WTC11 (cell line): ENCODE measurements around the gene TEX14. TPM values are rescaled to one million over a fixed set of nuclear protein-coding genes. Genes with fewer than 3 reads are reported as not detected.

Experiments used
- ATAC-seq: fragments of 200-7000 bp; cut with Tn5 transposase; 2 replicates; pipeline ENCODE4 v1.10.0; 2021; ENCODE audit warnings: mild to moderate bottlenecking, moderate library complexity
- CTCF ChIA-PET: fragments of 300-600 bp; sonication (Branson Sonifier 250); formaldehyde crosslinking; loops from one replicate; lab custom pipeline; 2021; ENCODE audit warnings: antibody characterized with exemption; lab: Charles Lee
- POLR2A ChIA-PET: fragments of 350-600 bp; sonication (Branson Sonifier 250); formaldehyde crosslinking; loops from one replicate; lab custom pipeline; 2021; ENCODE audit warnings: antibody characterized with exemption; lab: Charles Lee
- DNase-seq: peaks from one replicate; pipeline ENCODE4 v3.0.0; 2021; ENCODE audit warnings: low spot score
- H3K27ac Mint-ChIP-seq: 2 replicates; pipeline ENCODE4 v1.8.0; 2021; ENCODE audit warnings: mixed read lengths
- H3K27me3 Mint-ChIP-seq: 2 replicates; pipeline ENCODE4 v1.8.0; 2021; ENCODE audit warnings: low read depth, mild to moderate bottlenecking, moderate library complexity, mixed read lengths
- H3K36me3 Mint-ChIP-seq: 2 replicates; pipeline ENCODE4 v1.8.0; 2021; ENCODE audit warnings: mixed read lengths
- H3K4me1 Mint-ChIP-seq: 2 replicates; pipeline ENCODE4 v1.8.0; 2022; ENCODE audit warnings: mixed read lengths
- H3K4me3 Mint-ChIP-seq: 2 replicates; pipeline ENCODE4 v1.8.0; 2021; ENCODE audit warnings: mild to moderate bottlenecking, moderate library complexity, mixed read lengths
- H3K9me3 Mint-ChIP-seq: 2 replicates; pipeline ENCODE4 v1.8.0; 2021; ENCODE audit warnings: mixed read lengths
- ATF2 ChIP-seq: sonication (generic); formaldehyde crosslinking; IDR thresholded peaks from 2 replicates; pipeline ENCODE4 v1.8.1; 2022; ENCODE audit warnings: low read depth, missing genetic modification reagents, borderline replicate concordance
- ELF4 ChIP-seq: sonication (generic); formaldehyde crosslinking; IDR thresholded peaks from 2 replicates; pipeline ENCODE4 v1.8.1; 2022; ENCODE audit warnings: low read depth, mild to moderate bottlenecking, moderate library complexity, missing genetic modification reagents
- GRHL2 ChIP-seq: fragments of 250-450 bp; sonication (Bioruptor Pico); IDR thresholded peaks from 2 replicates; pipeline ENCODE4 v1.8.0; 2022; ENCODE audit warnings: mild to moderate bottlenecking, moderate library complexity; ENCODE audit not compliant: insufficient replicate concordance, severe bottlenecking
- KAT7 ChIP-seq: sonication (generic); formaldehyde crosslinking; IDR thresholded peaks from 2 replicates; pipeline ENCODE4 v1.8.1; 2023; ENCODE audit warnings: missing genetic modification reagents, mild to moderate bottlenecking, borderline replicate concordance
- MYBL2 ChIP-seq: sonication (generic); formaldehyde crosslinking; IDR thresholded peaks from 2 replicates; pipeline ENCODE4 v1.8.1; 2023; ENCODE audit warnings: mild to moderate bottlenecking, moderate library complexity, missing genetic modification reagents
- NR3C1 ChIP-seq: sonication (generic); formaldehyde crosslinking; conservative IDR thresholded peaks from 2 replicates; pipeline ENCODE4 v1.8.1; 2023; ENCODE audit warnings: low read depth, mild to moderate bottlenecking, missing genetic modification reagents
- TEAD4 ChIP-seq: sonication (generic); formaldehyde crosslinking; IDR thresholded peaks from 2 replicates; pipeline ENCODE4 v1.8.0; 2022; ENCODE audit warnings: mild to moderate bottlenecking, missing genetic modification reagents
- ZNF416 ChIP-seq: fragments of 250-450 bp; sonication (Bioruptor Pico); IDR thresholded peaks from 2 replicates; pipeline ENCODE4 v1.9.0; 2021; ENCODE audit warnings: mild to moderate bottlenecking, inconsistent platforms
- ZNF425 ChIP-seq: fragments of 250-450 bp; sonication (Bioruptor Pico); conservative IDR thresholded peaks from 2 replicates; pipeline ENCODE4 v1.9.0; 2021; ENCODE audit warnings: mild to moderate bottlenecking
- total RNA-seq: library from RNA; stranded (reverse); gene quantifications from 3 replicates; pipeline ENCODE4 v1.2.3, GENCODE V29; 2021
- TF ChIP-seq, protein P1 (sequence below): sonication (generic); formaldehyde crosslinking; IDR thresholded peaks from 2 replicates; pipeline ENCODE4 v1.8.1; 2022; ENCODE audit warnings: low read depth, mild to moderate bottlenecking, moderate library complexity, missing genetic modification reagents, borderline replicate concordance
- TF ChIP-seq, protein P2 (sequence below): sonication (generic); formaldehyde crosslinking; IDR thresholded peaks from 2 replicates; pipeline ENCODE4 v1.8.0; 2022; ENCODE audit warnings: mild to moderate bottlenecking, missing genetic modification reagents
- TF ChIP-seq, protein P3 (sequence below): sonication (generic); formaldehyde crosslinking; IDR thresholded peaks from 2 replicates; pipeline ENCODE4 v1.8.1; 2022; ENCODE audit warnings: mild to moderate bottlenecking, missing genetic modification reagents, moderate library complexity, borderline replicate concordance
- TF ChIP-seq, protein P4 (sequence below): sonication (generic); formaldehyde crosslinking; IDR thresholded peaks from 2 replicates; pipeline ENCODE4 v1.8.1; 2023; ENCODE audit warnings: mild to moderate bottlenecking, moderate library complexity, missing genetic modification reagents
- TF ChIP-seq, protein P5 (sequence below): sonication (generic); formaldehyde crosslinking; IDR thresholded peaks from 2 replicates; pipeline ENCODE4 v1.8.0; 2022; ENCODE audit warnings: missing genetic modification reagents

TEX14 gene
- total RNA-seq, 1 experiment from 2014 or later, result 1.4 TPM

DNA sequence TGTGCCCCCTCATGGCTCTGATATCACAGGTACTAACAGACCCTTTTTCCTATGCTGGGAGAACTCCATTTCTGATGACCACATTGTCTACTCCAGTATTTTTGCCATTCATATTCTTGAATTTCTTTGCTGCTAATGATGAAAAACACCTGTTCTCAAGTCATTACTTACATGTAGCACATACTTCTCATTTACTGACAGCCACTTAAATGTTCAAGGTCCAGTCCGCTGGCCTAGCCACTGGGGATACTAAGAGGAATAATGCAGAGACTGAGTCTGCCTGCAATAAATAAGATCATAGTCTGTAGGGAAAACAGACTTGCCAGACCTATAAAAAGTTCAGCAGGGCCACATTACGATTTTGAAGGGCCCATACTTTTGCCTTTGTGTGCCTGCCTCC is 27.5 kb downstream of the TEX14 start:
- Mint-ChIP-seq H3K27ac (no peak overlapping the region), H3K4me3 (no peak overlapping the region), H3K27me3 (peaks cover 9% of the 10 kb centered on the region), H3K36me3 (no peaks in the 10 kb centered on the region), H3K4me1 (peaks cover 14% of the 10 kb centered on the region), H3K9me3 (no peaks in the 10 kb centered on the region)
- ATAC-seq (no peak), DNase-seq (no peak)
- ChIA-PET POLR2A (no interaction called here), CTCF (no interaction called here)
- TF ChIP-seq GRHL2 (CRISPR knock-in tag) (no peak), NR3C1 (CRISPR knock-in tag) (no peak), ATF2 (CRISPR knock-in tag) (no peak), ELF4 (CRISPR knock-in tag) (no peak), TEAD4 (no peak), KAT7 (no peak), MYBL2 (no peak), ZNF416 (CRISPR knock-in tag) (no peak)
- TF ChIP-seq, protein P1, sequence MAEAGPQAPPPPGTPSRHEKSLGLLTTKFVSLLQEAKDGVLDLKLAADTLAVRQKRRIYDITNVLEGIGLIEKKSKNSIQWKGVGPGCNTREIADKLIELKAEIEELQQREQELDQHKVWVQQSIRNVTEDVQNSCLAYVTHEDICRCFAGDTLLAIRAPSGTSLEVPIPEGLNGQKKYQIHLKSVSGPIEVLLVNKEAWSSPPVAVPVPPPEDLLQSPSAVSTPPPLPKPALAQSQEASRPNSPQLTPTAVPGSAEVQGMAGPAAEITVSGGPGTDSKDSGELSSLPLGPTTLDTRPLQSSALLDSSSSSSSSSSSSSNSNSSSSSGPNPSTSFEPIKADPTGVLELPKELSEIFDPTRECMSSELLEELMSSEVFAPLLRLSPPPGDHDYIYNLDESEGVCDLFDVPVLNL (CRISPR knock-in tag), result no peak
- TF ChIP-seq, protein P2, sequence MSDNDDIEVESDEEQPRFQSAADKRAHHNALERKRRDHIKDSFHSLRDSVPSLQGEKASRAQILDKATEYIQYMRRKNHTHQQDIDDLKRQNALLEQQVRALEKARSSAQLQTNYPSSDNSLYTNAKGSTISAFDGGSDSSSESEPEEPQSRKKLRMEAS (CRISPR knock-in tag), result no peak
- TF ChIP-seq, protein P3, sequence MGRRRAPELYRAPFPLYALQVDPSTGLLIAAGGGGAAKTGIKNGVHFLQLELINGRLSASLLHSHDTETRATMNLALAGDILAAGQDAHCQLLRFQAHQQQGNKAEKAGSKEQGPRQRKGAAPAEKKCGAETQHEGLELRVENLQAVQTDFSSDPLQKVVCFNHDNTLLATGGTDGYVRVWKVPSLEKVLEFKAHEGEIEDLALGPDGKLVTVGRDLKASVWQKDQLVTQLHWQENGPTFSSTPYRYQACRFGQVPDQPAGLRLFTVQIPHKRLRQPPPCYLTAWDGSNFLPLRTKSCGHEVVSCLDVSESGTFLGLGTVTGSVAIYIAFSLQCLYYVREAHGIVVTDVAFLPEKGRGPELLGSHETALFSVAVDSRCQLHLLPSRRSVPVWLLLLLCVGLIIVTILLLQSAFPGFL (CRISPR knock-in tag), result no peak
- TF ChIP-seq, protein P4, sequence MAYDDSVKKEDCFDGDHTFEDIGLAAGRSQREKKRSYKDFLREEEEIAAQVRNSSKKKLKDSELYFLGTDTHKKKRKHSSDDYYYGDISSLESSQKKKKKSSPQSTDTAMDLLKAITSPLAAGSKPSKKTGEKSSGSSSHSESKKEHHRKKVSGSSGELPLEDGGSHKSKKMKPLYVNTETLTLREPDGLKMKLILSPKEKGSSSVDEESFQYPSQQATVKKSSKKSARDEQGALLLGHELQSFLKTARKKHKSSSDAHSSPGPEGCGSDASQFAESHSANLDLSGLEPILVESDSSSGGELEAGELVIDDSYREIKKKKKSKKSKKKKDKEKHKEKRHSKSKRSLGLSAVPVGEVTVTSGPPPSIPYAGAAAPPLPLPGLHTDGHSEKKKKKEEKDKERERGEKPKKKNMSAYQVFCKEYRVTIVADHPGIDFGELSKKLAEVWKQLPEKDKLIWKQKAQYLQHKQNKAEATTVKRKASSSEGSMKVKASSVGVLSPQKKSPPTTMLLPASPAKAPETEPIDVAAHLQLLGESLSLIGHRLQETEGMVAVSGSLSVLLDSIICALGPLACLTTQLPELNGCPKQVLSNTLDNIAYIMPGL (CRISPR knock-in tag), result no peak

DNA sequence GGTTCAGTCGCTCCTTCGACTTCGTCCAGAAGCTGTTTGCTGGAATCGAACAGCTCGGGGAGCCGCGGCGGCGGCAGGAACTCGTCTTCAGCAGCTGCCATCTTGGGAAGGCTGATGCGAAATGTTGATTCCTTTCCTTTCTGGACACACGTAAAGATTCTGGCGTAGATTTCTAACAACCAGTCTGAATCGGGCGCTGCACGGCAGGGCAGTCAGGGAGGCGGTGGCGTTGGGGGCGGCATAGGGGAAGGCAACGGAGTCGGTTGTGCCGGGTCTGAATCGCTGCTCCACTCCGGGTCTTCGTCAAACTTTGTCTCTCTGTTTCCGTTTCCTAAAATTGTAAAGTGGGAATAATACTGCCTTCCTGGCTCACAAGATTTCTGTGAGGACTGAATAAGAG is 30.3 kb downstream of the TEX14 start:
- Mint-ChIP-seq H3K4me3 (no peak overlapping the region), H3K27ac (no peak overlapping the region; the same call in 1 of the 2 replicates)
- TF ChIP-seq, protein P5, sequence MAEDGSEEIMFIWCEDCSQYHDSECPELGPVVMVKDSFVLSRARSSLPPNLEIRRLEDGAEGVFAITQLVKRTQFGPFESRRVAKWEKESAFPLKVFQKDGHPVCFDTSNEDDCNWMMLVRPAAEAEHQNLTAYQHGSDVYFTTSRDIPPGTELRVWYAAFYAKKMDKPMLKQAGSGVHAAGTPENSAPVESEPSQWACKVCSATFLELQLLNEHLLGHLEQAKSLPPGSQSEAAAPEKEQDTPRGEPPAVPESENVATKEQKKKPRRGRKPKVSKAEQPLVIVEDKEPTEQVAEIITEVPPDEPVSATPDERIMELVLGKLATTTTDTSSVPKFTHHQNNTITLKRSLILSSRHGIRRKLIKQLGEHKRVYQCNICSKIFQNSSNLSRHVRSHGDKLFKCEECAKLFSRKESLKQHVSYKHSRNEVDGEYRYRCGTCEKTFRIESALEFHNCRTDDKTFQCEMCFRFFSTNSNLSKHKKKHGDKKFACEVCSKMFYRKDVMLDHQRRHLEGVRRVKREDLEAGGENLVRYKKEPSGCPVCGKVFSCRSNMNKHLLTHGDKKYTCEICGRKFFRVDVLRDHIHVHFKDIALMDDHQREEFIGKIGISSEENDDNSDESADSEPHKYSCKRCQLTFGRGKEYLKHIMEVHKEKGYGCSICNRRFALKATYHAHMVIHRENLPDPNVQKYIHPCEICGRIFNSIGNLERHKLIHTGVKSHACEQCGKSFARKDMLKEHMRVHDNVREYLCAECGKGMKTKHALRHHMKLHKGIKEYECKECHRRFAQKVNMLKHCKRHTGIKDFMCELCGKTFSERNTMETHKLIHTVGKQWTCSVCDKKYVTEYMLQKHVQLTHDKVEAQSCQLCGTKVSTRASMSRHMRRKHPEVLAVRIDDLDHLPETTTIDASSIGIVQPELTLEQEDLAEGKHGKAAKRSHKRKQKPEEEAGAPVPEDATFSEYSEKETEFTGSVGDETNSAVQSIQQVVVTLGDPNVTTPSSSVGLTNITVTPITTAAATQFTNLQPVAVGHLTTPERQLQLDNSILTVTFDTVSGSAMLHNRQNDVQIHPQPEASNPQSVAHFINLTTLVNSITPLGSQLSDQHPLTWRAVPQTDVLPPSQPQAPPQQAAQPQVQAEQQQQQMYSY (CRISPR knock-in tag), result peak; percentile 73
- TF ChIP-seq ZNF425, result no peak
- TF ChIP-seq, all 79 proteins: peak for 1
- POLR2A ChIA-PET, result interaction anchor here (0.6 to 5.6 kb wide), 3 partner anchors 31 to 345 kb away, joined by 3 to 54 read pairs (median 4); partner anchors contain the start of gene MTMR4
- CTCF ChIA-PET, result no interaction called here
- no peak for DNase-seq
- no peaks in the 10 kb centered on the region for H3K36me3 Mint-ChIP-seq
- ATAC-seq, result no peak
- peaks cover 16% of the 10 kb centered on the region for H3K4me1 Mint-ChIP-seq
- H3K9me3 Mint-ChIP-seq, result peaks cover 5% of the 10 kb centered on the region
- H3K27me3 Mint-ChIP-seq, result peaks cover 14% of the 10 kb centered on the region
